ENCODE measurements around the gene OCA2. TPM values are rescaled to one million over a fixed set of nuclear protein-coding genes. Genes with fewer than 3 reads are reported as not detected.

The OCA2 gene
- total RNA-seq, 1 experiment from 2014 or later, result not detected

DNA sequence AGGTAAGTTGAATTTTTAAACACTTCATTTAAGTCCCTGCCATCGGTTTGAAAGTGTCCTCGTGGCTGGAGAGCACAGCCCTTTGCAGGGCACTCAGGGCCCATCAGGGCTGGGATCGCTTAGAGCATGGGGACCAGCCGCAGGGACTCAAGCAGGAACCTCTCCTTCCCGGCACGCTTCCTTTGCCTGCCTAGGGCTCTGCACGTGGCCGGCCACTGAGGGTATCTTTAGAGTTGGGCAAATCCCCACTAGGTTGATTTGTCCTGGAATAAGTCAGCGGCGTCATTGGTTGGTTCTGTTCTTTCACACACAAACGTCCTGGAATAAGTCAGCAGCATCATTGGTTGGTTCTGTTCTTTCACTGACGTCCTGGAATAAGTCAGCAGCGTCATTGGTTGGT lies 131.6 kb downstream of the OCA2 start:
- no peak for DNase-seq (ENCODE audit: unreplicated experiment)
- Mint-ChIP-seq H3K4me3 (ENCODE audit: unreplicated experiment) (no peak overlapping the region), H3K27ac (ENCODE audit: low read depth, unreplicated experiment) (no peak overlapping the region), H3K27me3 (ENCODE audit: insufficient read depth, unreplicated experiment) (no peaks in the 10 kb centered on the region), H3K4me1 (ENCODE audit: insufficient read depth, unreplicated experiment) (no peaks in the 10 kb centered on the region), H3K9me3 (ENCODE audit: unreplicated experiment) (peaks cover 31% of the 10 kb centered on the region), H3K36me3 (ENCODE audit: insufficient read depth, unreplicated experiment) (peaks cover 13% of the 10 kb centered on the region)
- no TSS peak for BruUV-seq (replicated peaks)
- CTCF ChIA-PET, result no interaction called here
- TF ChIP-seq, protein P1, sequence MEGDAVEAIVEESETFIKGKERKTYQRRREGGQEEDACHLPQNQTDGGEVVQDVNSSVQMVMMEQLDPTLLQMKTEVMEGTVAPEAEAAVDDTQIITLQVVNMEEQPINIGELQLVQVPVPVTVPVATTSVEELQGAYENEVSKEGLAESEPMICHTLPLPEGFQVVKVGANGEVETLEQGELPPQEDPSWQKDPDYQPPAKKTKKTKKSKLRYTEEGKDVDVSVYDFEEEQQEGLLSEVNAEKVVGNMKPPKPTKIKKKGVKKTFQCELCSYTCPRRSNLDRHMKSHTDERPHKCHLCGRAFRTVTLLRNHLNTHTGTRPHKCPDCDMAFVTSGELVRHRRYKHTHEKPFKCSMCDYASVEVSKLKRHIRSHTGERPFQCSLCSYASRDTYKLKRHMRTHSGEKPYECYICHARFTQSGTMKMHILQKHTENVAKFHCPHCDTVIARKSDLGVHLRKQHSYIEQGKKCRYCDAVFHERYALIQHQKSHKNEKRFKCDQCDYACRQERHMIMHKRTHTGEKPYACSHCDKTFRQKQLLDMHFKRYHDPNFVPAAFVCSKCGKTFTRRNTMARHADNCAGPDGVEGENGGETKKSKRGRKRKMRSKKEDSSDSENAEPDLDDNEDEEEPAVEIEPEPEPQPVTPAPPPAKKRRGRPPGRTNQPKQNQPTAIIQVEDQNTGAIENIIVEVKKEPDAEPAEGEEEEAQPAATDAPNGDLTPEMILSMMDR (IDR thresholded peaks at IDR 0.05; ENCODE audit: unreplicated experiment), result no peak
- POLR2A ChIA-PET, result no interaction called here
- intact Hi-C loops (cut with micrococcal nuclease), result no loop called here

DNA sequence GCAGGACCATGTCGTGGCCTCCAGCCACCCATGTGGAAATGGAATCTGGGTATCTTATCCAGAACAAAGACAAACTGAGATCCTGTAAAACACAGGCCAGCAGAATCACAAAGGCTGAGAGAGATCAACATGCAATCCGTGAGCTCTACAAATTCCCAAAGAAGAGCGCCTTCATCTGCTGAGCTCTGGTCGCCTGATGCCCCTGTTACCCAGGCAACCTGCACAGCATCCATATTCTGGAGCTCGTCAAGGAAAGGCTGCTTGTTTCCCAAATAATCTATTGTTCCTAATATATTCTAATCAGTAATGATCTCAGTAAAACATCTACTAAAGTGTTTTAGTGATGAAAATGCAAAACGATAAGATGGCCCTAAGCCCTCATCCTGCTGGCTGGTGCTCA lies 133.6 kb downstream of the OCA2 start:
- intact Hi-C loops (cut with micrococcal nuclease), result no loop called here
- DNase-seq (ENCODE audit: unreplicated experiment), result no peak
- H3K27me3 Mint-ChIP-seq (ENCODE audit: insufficient read depth, unreplicated experiment), result no peaks in the 10 kb centered on the region
- peaks cover 28% of the 10 kb centered on the region for H3K9me3 Mint-ChIP-seq (ENCODE audit: unreplicated experiment)
- H3K4me1 Mint-ChIP-seq (ENCODE audit: insufficient read depth, unreplicated experiment), result no peaks in the 10 kb centered on the region
- no TSS peak for BruUV-seq (replicated peaks)
- no peak overlapping the region for H3K4me3 Mint-ChIP-seq (ENCODE audit: unreplicated experiment)
- peaks cover 6% of the 10 kb centered on the region for H3K36me3 Mint-ChIP-seq (ENCODE audit: insufficient read depth, unreplicated experiment)
- ChIA-PET POLR2A (no interaction called here), CTCF (no interaction called here)
- TF ChIP-seq, protein P1 (IDR thresholded peaks at IDR 0.05; ENCODE audit: unreplicated experiment), result no peak
- H3K27ac Mint-ChIP-seq (ENCODE audit: low read depth, unreplicated experiment), result no peak overlapping the region

DNA sequence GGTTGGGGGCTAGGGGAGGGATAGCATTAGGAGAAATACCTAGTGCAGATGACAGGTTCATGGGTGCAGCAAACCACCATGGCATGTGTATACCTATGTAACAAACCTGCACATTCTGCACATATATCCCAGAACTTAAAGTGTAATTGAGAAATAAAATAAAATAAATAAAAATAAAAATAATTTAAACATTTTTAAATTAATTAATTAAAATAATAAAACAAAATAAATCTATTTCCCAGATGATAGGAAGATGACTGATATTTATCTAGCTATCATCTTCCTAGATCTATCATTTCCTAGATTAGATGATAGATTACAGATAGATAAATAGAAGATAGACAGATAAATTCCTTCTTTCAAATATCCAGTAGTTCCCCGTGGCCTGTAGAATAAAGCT lies 137.3 kb downstream of the OCA2 start:
- TF ChIP-seq, protein P1 (IDR thresholded peaks at IDR 0.05; ENCODE audit: unreplicated experiment), result no peak
- H3K9me3 Mint-ChIP-seq (ENCODE audit: unreplicated experiment), result peaks cover 21% of the 10 kb centered on the region
- CTCF ChIA-PET, result no interaction called here
- no peaks in the 10 kb centered on the region for H3K4me1 Mint-ChIP-seq (ENCODE audit: insufficient read depth, unreplicated experiment)
- H3K4me3 Mint-ChIP-seq (ENCODE audit: unreplicated experiment), result no peak overlapping the region
- DNase-seq (ENCODE audit: unreplicated experiment), result no peak
- no peak overlapping the region for H3K27ac Mint-ChIP-seq (ENCODE audit: low read depth, unreplicated experiment)
- no peaks in the 10 kb centered on the region for H3K27me3 Mint-ChIP-seq (ENCODE audit: insufficient read depth, unreplicated experiment)
- POLR2A ChIA-PET, result no interaction called here
- BruUV-seq (replicated peaks), result no TSS peak
- intact Hi-C loops (cut with micrococcal nuclease), result no loop called here
- no peaks in the 10 kb centered on the region for H3K36me3 Mint-ChIP-seq (ENCODE audit: insufficient read depth, unreplicated experiment)

DNA sequence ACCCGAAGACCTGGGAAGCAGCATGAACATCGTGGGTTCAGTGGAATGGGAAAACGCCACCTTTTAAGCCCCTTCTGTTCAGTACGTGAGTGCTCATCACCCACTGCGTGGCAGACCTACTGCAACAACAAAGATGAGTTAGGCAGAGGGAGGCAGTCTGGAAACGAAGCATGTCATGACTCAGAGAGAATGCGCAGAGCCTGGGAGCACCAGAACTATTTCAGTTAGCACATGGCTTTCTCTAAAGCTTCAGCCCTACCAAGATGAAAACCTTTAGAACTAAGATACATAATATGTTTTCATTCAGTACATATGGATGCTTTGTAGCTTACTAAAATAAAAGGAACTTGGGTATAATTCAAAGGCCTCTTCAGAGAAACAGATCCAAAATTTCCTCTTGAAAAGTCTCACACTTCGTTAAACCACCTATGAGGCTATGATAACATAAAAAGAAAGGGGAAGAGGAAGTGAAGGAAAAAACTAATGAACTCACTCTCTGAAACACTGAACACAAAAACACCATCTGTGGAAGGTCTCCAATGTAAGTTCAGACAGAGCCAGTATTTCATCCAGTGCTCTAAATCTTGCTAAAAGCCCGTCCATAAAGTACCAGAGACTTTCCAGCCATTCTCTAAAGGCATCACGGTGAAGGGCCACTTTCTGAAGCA lies 140.1 kb downstream of the OCA2 start:
- Mint-ChIP-seq H3K4me3 (ENCODE audit: unreplicated experiment) (no peak overlapping the region), H3K4me1 (ENCODE audit: insufficient read depth, unreplicated experiment) (no peaks in the 10 kb centered on the region), H3K9me3 (ENCODE audit: unreplicated experiment) (peaks cover 31% of the 10 kb centered on the region), H3K27me3 (ENCODE audit: insufficient read depth, unreplicated experiment) (no peaks in the 10 kb centered on the region), H3K27ac (ENCODE audit: low read depth, unreplicated experiment) (no peak overlapping the region), H3K36me3 (ENCODE audit: insufficient read depth, unreplicated experiment) (no peaks in the 10 kb centered on the region)
- DNase-seq (ENCODE audit: unreplicated experiment), result no peak
- CTCF ChIA-PET, result no interaction called here
- intact Hi-C loops (cut with micrococcal nuclease), result no loop called here
- TF ChIP-seq, protein P1 (IDR thresholded peaks at IDR 0.05; ENCODE audit: unreplicated experiment), result no peak
- POLR2A ChIA-PET, result no interaction called here
- BruUV-seq (replicated peaks), result no TSS peak
